Endodermal cell (in vitro differentiated cells): Measurements from ENCODE around the gene MYCBPAP. TPM values are rescaled to one million over a fixed set of nuclear protein-coding genes. Genes with fewer than 3 reads are reported as not detected.

Source experiments
- DNase-seq: peaks from one replicate; pipeline ENCODE4 v3.0.0-alpha.2; 2017
- H3K27ac ChIP-seq: 2 replicates; pipeline ENCODE4 v1.5.1; 2013; ENCODE audit warnings: mild to moderate bottlenecking, low read depth, low read length, moderate library complexity
- H3K27me3 ChIP-seq: 2 replicates; pipeline ENCODE4 v1.6.1; 2013; ENCODE audit warnings: mild to moderate bottlenecking, low read length, moderate library complexity; ENCODE audit not compliant: insufficient read depth, control insufficient read depth, poor library complexity, severe bottlenecking
- H3K36me3 ChIP-seq: 2 replicates; pipeline ENCODE4 v1.7.0; 2013; ENCODE audit warnings: mild to moderate bottlenecking, low read length, moderate library complexity; ENCODE audit not compliant: control insufficient read depth, insufficient read depth
- H3K4me1 ChIP-seq: one replicate; pipeline ENCODE4 v1.7.0; 2013; ENCODE audit warnings: low read length; ENCODE audit not compliant: control insufficient read depth, insufficient read depth
- H3K4me3 ChIP-seq: 2 replicates; pipeline ENCODE4 v1.5.1; 2013; ENCODE audit warnings: mild to moderate bottlenecking, low read length, moderate library complexity
- H3K9ac ChIP-seq: 2 replicates; pipeline ENCODE4 v1.6.1; 2013; ENCODE audit warnings: mild to moderate bottlenecking, low read length, moderate library complexity; ENCODE audit not compliant: poor library complexity, severe bottlenecking; ENCODE audit errors: extremely low read depth
- H3K9me3 ChIP-seq: 2 replicates; pipeline ENCODE4 v1.6.1; 2013; ENCODE audit warnings: mild to moderate bottlenecking, low read length, moderate library complexity; ENCODE audit not compliant: control insufficient read depth
- H3K27ac Mint-ChIP-seq: 2 replicates; pipeline ENCODE4 v1.8.0; 2020; ENCODE audit warnings: mixed read lengths
- H3K27me3 Mint-ChIP-seq: 2 replicates; pipeline ENCODE4 v1.8.0; 2021; ENCODE audit warnings: mild to moderate bottlenecking, mixed read lengths; ENCODE audit not compliant: insufficient read depth
- H3K36me3 Mint-ChIP-seq: 2 replicates; pipeline ENCODE4 v1.8.0; 2020; ENCODE audit warnings: low read depth, mixed read lengths
- H3K4me1 Mint-ChIP-seq: 2 replicates; pipeline ENCODE4 v1.8.0; 2020; ENCODE audit warnings: mixed read lengths
- H3K4me3 Mint-ChIP-seq: 2 replicates; pipeline ENCODE4 v1.8.0; 2020; ENCODE audit warnings: mild to moderate bottlenecking, moderate library complexity, mixed read lengths
- H3K9me3 Mint-ChIP-seq: 2 replicates; pipeline ENCODE4 v1.8.0; 2020; ENCODE audit warnings: mild to moderate bottlenecking, mixed read lengths
- WGBS, 2 experiments: methylation state at CpG; one replicate each; pipeline versions ENCODE4 v1.1.5 to v1.1.7; 2013; ENCODE audit warnings: missing lambda C conversion rate in 2 of 2, mixed read lengths in 1 of 2; ENCODE audit not compliant: insufficient coverage in 1 of 2, insufficient read length in 1 of 2; 5-methylcytosine and 5-hydroxymethylcytosine counted together
- total RNA-seq, 2 donors: library from RNA; stranded (reverse); fragmentation: NEBNext Ultra II Directional in 1 of 2; extraction: Animal tissue kit (Norgen Biotek cat#: 25700) in 1 of 2; gene quantifications; 2 replicates in 1 of 2; 3 replicates in 1 of 2; pipeline ENCODE4 v1.2.1, GENCODE V29; 2021
- TF ChIP-seq, protein P1 (sequence below): fragments of 200-600 bp; sonication (generic); conservative IDR thresholded peaks from 2 replicates; pipeline ENCODE4 v1.5.0; 2021; ENCODE audit warnings: antibody characterized with exemption, mild to moderate bottlenecking

Gene MYCBPAP
- total RNA-seq, 2 donors from 2014 or later, result 3.5 to 7.1 TPM

DNA sequence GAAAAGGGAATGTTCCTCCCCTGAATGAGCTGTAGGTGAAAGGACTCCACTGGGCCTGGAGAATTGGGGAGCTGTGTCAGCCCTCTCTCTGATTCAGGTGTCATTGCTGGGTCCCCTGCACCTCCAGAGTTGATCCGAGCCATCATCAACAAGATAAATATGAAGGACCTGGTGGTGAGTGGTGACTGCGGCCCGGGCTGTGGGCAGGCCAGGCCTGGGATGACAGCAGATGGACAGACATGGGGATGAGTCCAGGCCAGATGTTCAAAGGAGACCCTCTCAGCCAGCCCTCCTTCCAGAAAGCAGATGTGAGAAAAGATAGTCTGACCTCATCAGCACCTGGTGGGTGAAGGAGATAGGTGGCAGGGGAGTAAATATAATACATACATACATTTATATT, 44.1 kb upstream of the MYCBPAP start:
- Mint-ChIP-seq H3K36me3 (peaks cover 23% of the 10 kb centered on the region), H3K27me3 (peaks cover 24% of the 10 kb centered on the region), H3K27ac (no peak overlapping the region), H3K9me3 (no peaks in the 10 kb centered on the region), H3K4me3 (no peak overlapping the region), H3K4me1 (peaks cover 16% of the 10 kb centered on the region)
- DNase-seq, result no peak
- Histone ChIP-seq H3K36me3 (no peaks in the 10 kb centered on the region), H3K9ac (no peak overlapping the region), H3K9me3 (no peaks in the 10 kb centered on the region), H3K27ac (no peak overlapping the region), H3K27me3 (peaks cover 15% of the 10 kb centered on the region), H3K4me1 (no peaks in the 10 kb centered on the region), H3K4me3 (no peak overlapping the region)
- TF ChIP-seq, protein P1, sequence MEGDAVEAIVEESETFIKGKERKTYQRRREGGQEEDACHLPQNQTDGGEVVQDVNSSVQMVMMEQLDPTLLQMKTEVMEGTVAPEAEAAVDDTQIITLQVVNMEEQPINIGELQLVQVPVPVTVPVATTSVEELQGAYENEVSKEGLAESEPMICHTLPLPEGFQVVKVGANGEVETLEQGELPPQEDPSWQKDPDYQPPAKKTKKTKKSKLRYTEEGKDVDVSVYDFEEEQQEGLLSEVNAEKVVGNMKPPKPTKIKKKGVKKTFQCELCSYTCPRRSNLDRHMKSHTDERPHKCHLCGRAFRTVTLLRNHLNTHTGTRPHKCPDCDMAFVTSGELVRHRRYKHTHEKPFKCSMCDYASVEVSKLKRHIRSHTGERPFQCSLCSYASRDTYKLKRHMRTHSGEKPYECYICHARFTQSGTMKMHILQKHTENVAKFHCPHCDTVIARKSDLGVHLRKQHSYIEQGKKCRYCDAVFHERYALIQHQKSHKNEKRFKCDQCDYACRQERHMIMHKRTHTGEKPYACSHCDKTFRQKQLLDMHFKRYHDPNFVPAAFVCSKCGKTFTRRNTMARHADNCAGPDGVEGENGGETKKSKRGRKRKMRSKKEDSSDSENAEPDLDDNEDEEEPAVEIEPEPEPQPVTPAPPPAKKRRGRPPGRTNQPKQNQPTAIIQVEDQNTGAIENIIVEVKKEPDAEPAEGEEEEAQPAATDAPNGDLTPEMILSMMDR, result no peak
- WGBS, 2 experiments, result 90% methylated on average over 3 of the region's 3 CpGs

DNA sequence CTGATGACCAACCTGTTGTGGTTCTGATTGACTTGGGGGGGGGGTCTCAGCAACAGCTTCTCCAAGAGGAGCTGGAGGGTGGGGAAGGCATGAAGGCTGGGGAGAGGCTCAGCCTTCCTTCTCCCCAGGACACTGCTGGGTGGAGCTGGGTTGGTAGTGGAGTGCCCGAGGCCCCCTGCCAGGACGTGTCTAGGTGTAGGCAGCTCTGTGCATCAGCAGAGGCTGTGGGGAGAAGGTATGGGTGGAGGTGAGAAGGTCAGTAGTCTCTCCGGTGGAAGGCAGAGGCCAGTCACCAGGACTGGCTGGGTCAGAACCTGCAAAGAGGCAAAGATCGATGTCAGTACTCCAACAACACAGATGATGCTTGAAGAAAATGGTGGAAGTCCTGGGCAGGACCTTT, 43.5 kb upstream of the MYCBPAP start:
- Histone ChIP-seq H3K27me3 (peaks cover 16% of the 10 kb centered on the region), H3K4me1 (no peaks in the 10 kb centered on the region), H3K9me3 (no peaks in the 10 kb centered on the region), H3K4me3 (no peak overlapping the region), H3K27ac (no peak overlapping the region), H3K36me3 (no peaks in the 10 kb centered on the region), H3K9ac (no peak overlapping the region)
- Mint-ChIP-seq H3K4me1 (peaks cover 16% of the 10 kb centered on the region), H3K4me3 (no peak overlapping the region), H3K27ac (no peak overlapping the region), H3K27me3 (peaks cover 30% of the 10 kb centered on the region), H3K9me3 (no peaks in the 10 kb centered on the region), H3K36me3 (peaks cover 23% of the 10 kb centered on the region)
- DNase-seq, result no peak
- TF ChIP-seq, protein P1, result no peak
- WGBS, 2 experiments, result 86 to 95% methylated on average over 3 to 4 of the region's 4 CpGs

DNA sequence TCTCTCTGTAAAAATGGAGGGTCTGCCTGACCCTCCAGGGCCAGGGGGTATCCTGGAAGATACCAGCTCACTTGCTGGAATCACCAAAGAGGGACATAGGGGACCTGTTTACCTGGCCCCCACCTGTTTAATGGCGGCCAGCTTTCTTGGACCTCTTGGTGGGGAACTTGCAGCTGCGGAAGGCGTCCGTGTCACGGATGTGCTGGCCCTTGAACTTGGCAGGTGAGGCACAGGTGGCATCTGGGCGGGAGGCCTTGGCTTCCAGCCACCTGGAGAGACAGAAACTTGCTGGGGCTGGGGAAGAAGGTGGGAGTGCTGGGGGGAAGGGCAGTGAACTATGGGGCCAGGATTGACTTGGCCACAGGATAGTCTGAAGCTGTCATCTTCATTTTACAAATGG, 43.1 kb upstream of the MYCBPAP start:
- H3K27me3 Mint-ChIP-seq, result peaks cover 35% of the 10 kb centered on the region
- 91% methylated on average over 6 of the region's 6 CpGs; no CpG with 5 or more reads in 1 of the 2 experiments for WGBS, 2 experiments

More for the DNA sequence above, 43.1 kb upstream of the MYCBPAP start:
- Mint-ChIP-seq H3K4me1 (peaks cover 16% of the 10 kb centered on the region), H3K4me3 (no peak overlapping the region), H3K27ac (no peak overlapping the region), H3K36me3 (peaks cover 23% of the 10 kb centered on the region), H3K9me3 (no peaks in the 10 kb centered on the region)
- Histone ChIP-seq H3K9ac (no peak overlapping the region), H3K27me3 (peaks cover 16% of the 10 kb centered on the region), H3K4me3 (no peak overlapping the region), H3K36me3 (no peaks in the 10 kb centered on the region), H3K4me1 (no peaks in the 10 kb centered on the region), H3K9me3 (no peaks in the 10 kb centered on the region), H3K27ac (no peak overlapping the region)
- TF ChIP-seq, protein P1, result no peak
- no peak for DNase-seq
